Glutamatergic neuron (in vitro differentiated cells): ENCODE measurements around the gene PADI2. TPM values are rescaled to one million over a fixed set of nuclear protein-coding genes. Genes with fewer than 3 reads are reported as not detected.

Experiments
- DNase-seq: peaks from one replicate; pipeline ENCODE4 v3.0.0; 2022
- H3K27ac Mint-ChIP-seq: one replicate; pipeline ENCODE4 v1.8.0; 2020; ENCODE audit warnings: mild to moderate bottlenecking, mixed read lengths, inconsistent platforms; ENCODE audit not compliant: unreplicated experiment
- H3K27me3 Mint-ChIP-seq: one replicate; pipeline ENCODE4 v1.8.0; 2020; ENCODE audit warnings: mild to moderate bottlenecking, moderate library complexity, mixed read lengths, inconsistent platforms; ENCODE audit not compliant: unreplicated experiment
- H3K36me3 Mint-ChIP-seq: one replicate; pipeline ENCODE4 v1.8.0; 2020; ENCODE audit warnings: mild to moderate bottlenecking, mixed read lengths, inconsistent platforms; ENCODE audit not compliant: unreplicated experiment
- H3K4me1 Mint-ChIP-seq: one replicate; pipeline ENCODE4 v1.8.0; 2020; ENCODE audit warnings: mild to moderate bottlenecking, low read depth, mixed read lengths, inconsistent platforms; ENCODE audit not compliant: unreplicated experiment
- H3K4me3 Mint-ChIP-seq: one replicate; pipeline ENCODE4 v1.8.0; 2020; ENCODE audit warnings: mild to moderate bottlenecking, mixed read lengths, inconsistent platforms; ENCODE audit not compliant: unreplicated experiment
- H3K9me3 Mint-ChIP-seq: one replicate; pipeline ENCODE4 v1.8.0; 2020; ENCODE audit warnings: mild to moderate bottlenecking, moderate library complexity, mixed read lengths, inconsistent platforms; ENCODE audit not compliant: unreplicated experiment
- CTCF ChIP-seq: fragments of 200-600 bp; sonication (generic); IDR thresholded peaks from one replicate; pipeline ENCODE4 v1.5.0; 2021; ENCODE audit not compliant: partially characterized antibody, unreplicated experiment
- total RNA-seq: library from RNA; stranded (reverse); fragmentation: NEBNext Ultra II Directional; extraction: Animal tissue kit (Norgen Biotek cat#: 25700); gene quantifications from one replicate; pipeline ENCODE4 v1.2.1, GENCODE V29; 2021; ENCODE audit not compliant: unreplicated experiment

Gene PADI2
- total RNA-seq, 1 donor from 2014 or later = 0.74 TPM

GRCh38 chr1:17040135-17040534, 79.1 kb downstream of the PADI2 start:
- no peak overlapping the region for H3K27ac Mint-ChIP-seq
- H3K36me3 Mint-ChIP-seq = no peaks in the 10 kb centered on the region
- H3K4me1 Mint-ChIP-seq = peaks cover 2% of the 10 kb centered on the region
- peaks cover 2% of the 10 kb centered on the region for H3K27me3 Mint-ChIP-seq
- H3K9me3 Mint-ChIP-seq = no peaks in the 10 kb centered on the region
- no peak overlapping the region for H3K4me3 Mint-ChIP-seq
- no peak for DNase-seq
- no peak for TF ChIP-seq CTCF

GRCh38 chr1:17039522-17039921, 79.7 kb downstream of the PADI2 start:
- H3K27ac Mint-ChIP-seq = no peak overlapping the region
- TF ChIP-seq CTCF = no peak
- no peak overlapping the region for H3K4me3 Mint-ChIP-seq
- DNase-seq = no peak
- H3K9me3 Mint-ChIP-seq = no peaks in the 10 kb centered on the region
- H3K27me3 Mint-ChIP-seq = peaks cover 2% of the 10 kb centered on the region
- H3K36me3 Mint-ChIP-seq = no peaks in the 10 kb centered on the region
- H3K4me1 Mint-ChIP-seq = no peaks in the 10 kb centered on the region

- H3K27me3 Mint-ChIP-seq = no peaks in the 10 kb centered on the region
- H3K4me1 Mint-ChIP-seq = no peaks in the 10 kb centered on the region
Observed at GRCh38 chr1:17033481-17033880, 85.8 kb downstream of the PADI2 start.

GRCh38 chr1:17032741-17033140, 86.5 kb downstream of the PADI2 start:
- no peak overlapping the region for H3K27ac Mint-ChIP-seq
- no peak for DNase-seq
- H3K36me3 Mint-ChIP-seq = no peaks in the 10 kb centered on the region
- no peaks in the 10 kb centered on the region for H3K27me3 Mint-ChIP-seq
- no peak overlapping the region for H3K4me3 Mint-ChIP-seq
- TF ChIP-seq CTCF = no peak
- H3K4me1 Mint-ChIP-seq = no peaks in the 10 kb centered on the region
- H3K9me3 Mint-ChIP-seq = peaks cover 2% of the 10 kb centered on the region

More at GRCh38 chr1:17033481-17033880, 85.8 kb downstream of the PADI2 start:
- TF ChIP-seq CTCF = no peak
- no peak overlapping the region for H3K4me3 Mint-ChIP-seq
- DNase-seq = no peak
- no peaks in the 10 kb centered on the region for H3K36me3 Mint-ChIP-seq
- no peak overlapping the region for H3K27ac Mint-ChIP-seq
- H3K9me3 Mint-ChIP-seq = peaks cover 2% of the 10 kb centered on the region

- Mint-ChIP-seq H3K4me1 (no peaks in the 10 kb centered on the region), H3K4me3 (no peak overlapping the region), H3K9me3 (peaks cover 2% of the 10 kb centered on the region), H3K27me3 (no peaks in the 10 kb centered on the region), H3K27ac (no peak overlapping the region), H3K36me3 (no peaks in the 10 kb centered on the region)
- DNase-seq = no peak
- TF ChIP-seq CTCF = no peak
Observed at GRCh38 chr1:17031436-17031835, 87.8 kb downstream of the PADI2 start.
